ENCODE data around the gene TBC1D2B.

TBC1D2B gene

GRCh38 chr15:78048628-78048920, 28.9 kb downstream of the TBC1D2B start:
- TF ChIP-seq GATA2 (IDR thresholded peaks at IDR 0.05; ENCODE audit: low read depth, low read length): no peak
- TF ChIP-seq GATA3 (IDR thresholded peaks at IDR 0.05; ENCODE audit: low read depth, low read length): no peak

GRCh38 chr15:78047761-78048627, 29.5 kb downstream of the TBC1D2B start:
- no peak for TF ChIP-seq GATA3 (IDR thresholded peaks at IDR 0.05; ENCODE audit: low read depth, low read length)
- no peak for TF ChIP-seq GATA2 (IDR thresholded peaks at IDR 0.05; ENCODE audit: low read depth, low read length)

- TF ChIP-seq GATA2 (IDR thresholded peaks at IDR 0.05; ENCODE audit: low read depth, low read length) (no peak), GATA3 (IDR thresholded peaks at IDR 0.05; ENCODE audit: low read depth, low read length) (no peak)
These were observed 30.6 kb downstream of the TBC1D2B start for GRCh38 chr15:78046796-78047341.

- TF ChIP-seq GATA3 (IDR thresholded peaks at IDR 0.05; ENCODE audit: low read depth, low read length): no peak
- no peak for TF ChIP-seq GATA2 (IDR thresholded peaks at IDR 0.05; ENCODE audit: low read depth, low read length)
These were observed 32.3 kb downstream of the TBC1D2B start for GRCh38 chr15:78045189-78045588.

GRCh38 chr15:78044407-78045155, 32.9 kb downstream of the TBC1D2B start:
- TF ChIP-seq GATA3 (IDR thresholded peaks at IDR 0.05; ENCODE audit: low read depth, low read length): no peak
- no peak for TF ChIP-seq GATA2 (IDR thresholded peaks at IDR 0.05; ENCODE audit: low read depth, low read length)

GRCh38 chr15:78041946-78042345, 35.6 kb downstream of the TBC1D2B start:
- no peak for TF ChIP-seq GATA3 (IDR thresholded peaks at IDR 0.05; ENCODE audit: low read depth, low read length)
- no peak for TF ChIP-seq GATA2 (IDR thresholded peaks at IDR 0.05; ENCODE audit: low read depth, low read length)

- TF ChIP-seq GATA3 (IDR thresholded peaks at IDR 0.05; ENCODE audit: low read depth, low read length) (no peak), GATA2 (IDR thresholded peaks at IDR 0.05; ENCODE audit: low read depth, low read length) (no peak)
These were observed 36.8 kb downstream of the TBC1D2B start for GRCh38 chr15:78040653-78041244.

- TF ChIP-seq GATA3 (IDR thresholded peaks at IDR 0.05; ENCODE audit: low read depth, low read length) (no peak), GATA2 (IDR thresholded peaks at IDR 0.05; ENCODE audit: low read depth, low read length) (no peak)
These were observed 38.8 kb downstream of the TBC1D2B start for GRCh38 chr15:78038585-78039247.

GRCh38 chr15:78037779-78038305, 39.7 kb downstream of the TBC1D2B start:
- TF ChIP-seq GATA2 (IDR thresholded peaks at IDR 0.05; ENCODE audit: low read depth, low read length) (no peak), GATA3 (IDR thresholded peaks at IDR 0.05; ENCODE audit: low read depth, low read length) (no peak)

- TF ChIP-seq GATA2 (IDR thresholded peaks at IDR 0.05; ENCODE audit: low read depth, low read length) (no peak), GATA3 (IDR thresholded peaks at IDR 0.05; ENCODE audit: low read depth, low read length) (no peak)
These were observed 40.2 kb downstream of the TBC1D2B start for GRCh38 chr15:78037328-78037727.

- TF ChIP-seq GATA2 (IDR thresholded peaks at IDR 0.05; ENCODE audit: low read depth, low read length) (no peak), GATA3 (IDR thresholded peaks at IDR 0.05; ENCODE audit: low read depth, low read length) (no peak)
These were observed 41.5 kb downstream of the TBC1D2B start for GRCh38 chr15:78035861-78036476.

- no peak for TF ChIP-seq GATA2 (IDR thresholded peaks at IDR 0.05; ENCODE audit: low read depth, low read length)
- no peak for TF ChIP-seq GATA3 (IDR thresholded peaks at IDR 0.05; ENCODE audit: low read depth, low read length)
These were observed 42.2 kb downstream of the TBC1D2B start for GRCh38 chr15:78035321-78035751.

GRCh38 chr15:78034495-78035191, 42.9 kb downstream of the TBC1D2B start:
- TF ChIP-seq GATA2 (IDR thresholded peaks at IDR 0.05; ENCODE audit: low read depth, low read length) (no peak), GATA3 (IDR thresholded peaks at IDR 0.05; ENCODE audit: low read depth, low read length) (no peak)
